Naive thymus-derived CD4-positive, alpha-beta T cell (primary cell): ENCODE measurements around the gene IRF3. TPM values are rescaled to one million over a fixed set of nuclear protein-coding genes. Genes with fewer than 3 reads are reported as not detected.

Experiments
- ATAC-seq: fragments of 150-1000 bp; cut with Tn5 transposase; 2 replicates; pipeline ENCODE4 v1.10.0; 2021; ENCODE audit warnings: mild to moderate bottlenecking, moderate library complexity
- CTCF ChIA-PET: fragments of 350-600 bp; sonication (Branson Sonifier 250); formaldehyde crosslinking; loops from one replicate; lab custom pipeline; 2021; ENCODE audit warnings: antibody characterized with exemption; lab: Charles Lee
- POLR2A ChIA-PET: fragments of 350-600 bp; sonication (Branson Sonifier 250); formaldehyde crosslinking; loops from one replicate; lab custom pipeline; 2021; ENCODE audit warnings: antibody characterized with exemption, inconsistent platforms; lab: Charles Lee
- DNase-seq, 9 donors: peaks; one replicate each; pipeline versions ENCODE4 v3.0.0 to v3.0.0-alpha.2; 2020 to 2022; ENCODE audit warnings: mixed read lengths in 1 of 9
- H3K27ac ChIP-seq: one replicate; pipeline ENCODE4 v1.7.0; 2013; ENCODE audit warnings: mild to moderate bottlenecking, low read depth, low read length, moderate library complexity
- H3K27me3 ChIP-seq, 2 donors: one replicate each; pipeline ENCODE4 v1.7.0; 2013; ENCODE audit warnings: low read length in 2 of 2, mild to moderate bottlenecking in 2 of 2, moderate library complexity in 2 of 2; ENCODE audit not compliant: control insufficient read depth in 2 of 2, insufficient read depth in 2 of 2
- H3K36me3 ChIP-seq, 3 experiments: 1 replicate in 2 of 3; 2 replicates in 1 of 3; pipeline ENCODE4 v1.7.0; 2013; ENCODE audit warnings: low read length in 3 of 3, mild to moderate bottlenecking in 3 of 3, moderate library complexity in 1 of 3; ENCODE audit not compliant: insufficient read depth in 3 of 3, control insufficient read depth in 2 of 3
- H3K4me1 ChIP-seq, 2 donors: one replicate each; pipeline ENCODE4 v1.7.0; 2013; ENCODE audit warnings: low read length in 2 of 2, mild to moderate bottlenecking in 2 of 2, moderate library complexity in 1 of 2; ENCODE audit not compliant: control insufficient read depth in 2 of 2, insufficient read depth in 2 of 2
- H3K4me3 ChIP-seq: 2 replicates; pipeline ENCODE4 v1.7.0; 2013; ENCODE audit warnings: mild to moderate bottlenecking, low read length
- H3K9me3 ChIP-seq, 3 experiments: 1 replicate in 2 of 3; 2 replicates in 1 of 3; pipeline ENCODE4 v1.7.0; 2013; ENCODE audit warnings: low read length in 3 of 3; ENCODE audit not compliant: control insufficient read depth in 2 of 3
- H3K27ac Mint-ChIP-seq, 9 donors: one replicate each; pipeline ENCODE4 v1.8.0; 2020 to 2022; ENCODE audit warnings: mixed read lengths in 9 of 9, mild to moderate bottlenecking in 8 of 9, moderate library complexity in 5 of 9, inconsistent platforms in 2 of 9
- H3K27me3 Mint-ChIP-seq, 5 donors: one replicate each; pipeline ENCODE4 v1.8.0; 2021 to 2022; ENCODE audit warnings: mixed read lengths in 5 of 5, mild to moderate bottlenecking in 1 of 5
- H3K36me3 Mint-ChIP-seq, 5 donors: one replicate each; pipeline ENCODE4 v1.8.0; 2020 to 2022; ENCODE audit warnings: mixed read lengths in 5 of 5, mild to moderate bottlenecking in 3 of 5, inconsistent platforms in 1 of 5
- H3K4me1 Mint-ChIP-seq, 7 donors: one replicate each; pipeline ENCODE4 v1.8.0; 2020 to 2022; ENCODE audit warnings: mixed read lengths in 7 of 7, mild to moderate bottlenecking in 3 of 7, inconsistent platforms in 1 of 7
- H3K4me3 Mint-ChIP-seq, 10 donors: one replicate each; pipeline ENCODE4 v1.8.0; 2020 to 2022; ENCODE audit warnings: mild to moderate bottlenecking in 10 of 10, mixed read lengths in 10 of 10, moderate library complexity in 6 of 10, inconsistent platforms in 2 of 10
- H3K9me3 Mint-ChIP-seq, 11 donors: one replicate each; pipeline ENCODE4 v1.8.0; 2020 to 2022; ENCODE audit warnings: mixed read lengths in 11 of 11, mild to moderate bottlenecking in 4 of 11, inconsistent platforms in 1 of 11, moderate library complexity in 1 of 11
- intact Hi-C, 2 donors: fragments of 100-400 bp; cut with micrococcal nuclease; formaldehyde crosslinking; loops; one replicate each; pipeline ENCODE4 v1.15.1; 2023
- polyA plus RNA-seq, 2 donors: library from polyadenylated mRNA; unstranded; fragments of 300-500 nt; fragmentation: Illumina TruSeq; gene quantifications; one replicate each; pipeline ENCODE4 v1.2.3, GENCODE V29; 2021
- total RNA-seq, 6 experiments: library from RNA in 5 of 6; stranded (reverse) in 5 of 6; gene quantifications; 1 replicate in 5 of 6; 2 replicates in 1 of 6; pipeline ENCODE4 v1.2.3 and lab custom pipeline; 2021 to 2026

The IRF3 gene
- total and polyA plus RNA-seq, 7 experiments from 2014 or later = 55.5 to 346 (median 178) TPM

GRCh38 chr19:49680421-49681351 is 15.0 kb upstream of the IRF3 start:
- H3K36me3 ChIP-seq = peaks cover 3 to 47% (median 8%) of the 10 kb centered on the region in 3 experiments
- peak overlapping the region in 6 of 9 donors; percentile 31 to 97 (median 80) for H3K27ac Mint-ChIP-seq
- CTCF ChIA-PET = interaction anchor here (0.6 to 1.5 kb wide), 9 partner anchors 10 to 687 kb away, joined by 3 to 4 read pairs (median 4); partner anchors contain the start of gene RUVBL2

GRCh38 chr19:49679771-49680413 is 14.2 kb upstream of the IRF3 start:
- Histone ChIP-seq H3K27me3 (no peaks in the 10 kb centered on the region), H3K36me3 (peaks cover 3 to 39% (median 8%) of the 10 kb centered on the region in 3 experiments), H3K27ac (peak overlapping the region; percentile 71), H3K4me1 (peaks cover 18 to 23% of the 10 kb centered on the region in 2 donors), H3K4me3 (no peak overlapping the region), H3K9me3 (no peaks in the 10 kb centered on the region)
- Mint-ChIP-seq H3K9me3 (peaks cover 0 to 2% (median 0%) of the 10 kb centered on the region in 11 donors), H3K27me3 (no peaks in the 10 kb centered on the region), H3K4me3 (peak overlapping the region in 7 of 10 donors; percentile 11 to 56 (median 19)), H3K27ac (peak overlapping the region; percentile 40 to 97 (median 76)), H3K36me3 (peaks cover 0 to 12% (median 0%) of the 10 kb centered on the region in 5 donors), H3K4me1 (peaks cover 15 to 39% (median 31%) of the 10 kb centered on the region in 7 donors)
- ChIA-PET CTCF (interaction anchor here (0.9 to 2.2 kb wide), 6 partner anchors 60 to 454 kb away, joined by 3 to 12 read pairs (median 7); no protein-coding TSS in a partner anchor), POLR2A (interaction anchor here (0.5 to 8.5 kb wide), 6 partner anchors 16 to 301 kb away, joined by 3 to 91 read pairs (median 4); partner anchors contain the start of genes BCL2L12 and IRF3)
- peak in 1 of 9 donors; percentile 32 for DNase-seq
- ATAC-seq = no peak
- intact Hi-C loops = loop anchor here (1.0 to 10.0 kb wide), 8 partner anchors 10 to 1045 kb away; partner anchors contain the start of genes DBP (in 2 of the 2) and FUZ (in 1 of the 2)

More at GRCh38 chr19:49680421-49681351, 15.0 kb upstream of the IRF3 start:
- peaks cover 0 to 2% (median 0%) of the 10 kb centered on the region in 11 donors for H3K9me3 Mint-ChIP-seq
- no peaks in the 10 kb centered on the region for H3K27me3 Mint-ChIP-seq
- H3K4me3 ChIP-seq = no peak overlapping the region
- ATAC-seq (peak; percentile 41), DNase-seq (peak; percentile 81 to 98 (median 90))
- H3K9me3 ChIP-seq = no peaks in the 10 kb centered on the region
- H3K4me1 Mint-ChIP-seq = peaks cover 15 to 39% (median 31%) of the 10 kb centered on the region in 7 donors
- POLR2A ChIA-PET = interaction anchor here (0.5 to 8.5 kb wide), 8 partner anchors 8 to 302 kb away, joined by 3 to 91 read pairs (median 3); partner anchors contain the start of genes ADM5, BCL2L12 and IRF3
- no peaks in the 10 kb centered on the region for H3K27me3 ChIP-seq
- peak overlapping the region in 4 of 10 donors; percentile 12 to 47 (median 33) for H3K4me3 Mint-ChIP-seq
- intact Hi-C loops = loop anchor here (1.0 to 5.0 kb wide), 4 partner anchors 10 to 454 kb away; no protein-coding TSS in a partner anchor
- peaks cover 0 to 19% (median 6%) of the 10 kb centered on the region in 5 donors for H3K36me3 Mint-ChIP-seq
- peak overlapping the region; percentile 71 for H3K27ac ChIP-seq
- H3K4me1 ChIP-seq = peaks cover 18 to 23% of the 10 kb centered on the region in 2 donors

GRCh38 chr19:49678985-49679770 is 13.5 kb upstream of the IRF3 start:
- no peak overlapping the region for H3K4me3 ChIP-seq
- CTCF ChIA-PET = interaction anchor here (0.6 to 2.2 kb wide), 12 partner anchors 11 to 453 kb away, joined by 3 to 12 read pairs (median 6); partner anchors contain the start of gene CPT1C
- POLR2A ChIA-PET = interaction anchor here (0.5 to 8.5 kb wide), 7 partner anchors 10 to 183 kb away, joined by 3 to 91 read pairs (median 7); partner anchors contain the start of genes ADM5, BCL2L12, IRF3 and NOSIP
- no peak for DNase-seq
- H3K27me3 Mint-ChIP-seq = no peaks in the 10 kb centered on the region
- peaks cover 3 to 32% (median 8%) of the 10 kb centered on the region in 3 experiments for H3K36me3 ChIP-seq
- H3K9me3 ChIP-seq = no peaks in the 10 kb centered on the region
- H3K27me3 ChIP-seq = no peaks in the 10 kb centered on the region
- H3K9me3 Mint-ChIP-seq = peaks cover 0 to 1% (median 0%) of the 10 kb centered on the region in 11 donors
- H3K36me3 Mint-ChIP-seq = peaks cover 0 to 12% (median 0%) of the 10 kb centered on the region in 5 donors
- peak overlapping the region in 6 of 9 donors; percentile 22 to 97 (median 59) for H3K27ac Mint-ChIP-seq
- ATAC-seq = no peak
- peak overlapping the region; percentile 71 for H3K27ac ChIP-seq
- H3K4me1 ChIP-seq = peaks cover 18 to 23% of the 10 kb centered on the region in 2 donors
- peak overlapping the region in 3 of 10 donors; percentile 12 to 100 (median 47) for H3K4me3 Mint-ChIP-seq
- peaks cover 14 to 39% (median 31%) of the 10 kb centered on the region in 7 donors for H3K4me1 Mint-ChIP-seq
- intact Hi-C loops = loop anchor here (1.0 to 10.0 kb wide), 10 partner anchors 99 to 1044 kb away; partner anchors contain the start of genes DBP (in 2 of the 2), FLT3LG (in 1 of the 2), FUZ (in 1 of the 2) and NOSIP (in 1 of the 2)

- intact Hi-C loops = loop anchor here (1.0 to 10.0 kb wide), 19 partner anchors 38 to 1043 kb away; partner anchors contain the start of genes DBP (in 2 of the 2), FLT3LG (in 2 of the 2), AKT1S1 (in 1 of the 2) and ALDH16A1 (in 1 of the 2)
- H3K9me3 Mint-ChIP-seq = no peaks in the 10 kb centered on the region
- ChIA-PET CTCF (interaction anchor here (0.6 to 2.2 kb wide), 19 partner anchors 13 to 452 kb away, joined by 3 to 12 read pairs (median 4); partner anchors contain the start of genes CPT1C, FLT3LG and SCAF1), POLR2A (interaction anchor here (0.6 to 8.5 kb wide), 17 partner anchors 11 to 841 kb away, joined by 3 to 91 read pairs (median 4); partner anchors contain the start of genes ADM5, ALDH16A1, BCL2L12 and FLT3LG)
- peak overlapping the region; percentile 84 to 100 (median 92) for H3K4me3 Mint-ChIP-seq
- H3K4me1 Mint-ChIP-seq = peaks cover 10 to 43% (median 36%) of the 10 kb centered on the region in 7 donors
- peak overlapping the region; percentile 83 to 97 (median 94) for H3K27ac Mint-ChIP-seq
- peak overlapping the region; percentile 86 for H3K4me3 ChIP-seq
- ATAC-seq (peak; percentile 19), DNase-seq (peak; percentile 68 to 87 (median 81))
- no peaks in the 10 kb centered on the region for H3K27me3 Mint-ChIP-seq
- peak overlapping the region; percentile 95 for H3K27ac ChIP-seq
- H3K4me1 ChIP-seq = peaks cover 18 to 23% of the 10 kb centered on the region in 2 donors
- H3K36me3 ChIP-seq = peaks cover 3 to 23% (median 8%) of the 10 kb centered on the region in 3 experiments
- no peaks in the 10 kb centered on the region for H3K9me3 ChIP-seq
- H3K36me3 Mint-ChIP-seq = peaks cover 0 to 7% (median 0%) of the 10 kb centered on the region in 5 donors
- H3K27me3 ChIP-seq = no peaks in the 10 kb centered on the region
These were observed 12.4 kb upstream of the IRF3 start for GRCh38 chr19:49677901-49678674.
